Upper lobe of left lung (tissue), 6 donors: ENCODE results near the gene NOCT. TPM values are rescaled to one million over a fixed set of nuclear protein-coding genes. Genes with fewer than 3 reads are reported as not detected.

Source experiments
- ATAC-seq, 2 donors: fragments of 200-7000 bp; cut with Tn5 transposase; one replicate each; pipeline ENCODE4 v1.9.1; 2022; ENCODE audit warnings: mild to moderate bottlenecking in 2 of 2, moderate library complexity in 2 of 2; ENCODE audit not compliant: low FRiP score in 2 of 2
- DNase-seq, 2 donors: peaks; one replicate each; pipeline ENCODE4 v3.0.0-alpha.2; 2019 to 2020
- H3K27ac ChIP-seq, 4 donors: fragments of 200-600 bp; sonication (generic); one replicate each; pipeline ENCODE4 v1.5.1; 2016 to 2019
- H3K27me3 ChIP-seq, 4 donors: fragments of 200-600 bp; sonication (generic); one replicate each; pipeline ENCODE4 v1.5.1; 2017 to 2019
- H3K36me3 ChIP-seq, 4 donors: fragments of 200-600 bp; sonication (generic); one replicate each; pipeline ENCODE4 v1.5.1; 2016 to 2019
- H3K4me1 ChIP-seq, 4 donors: fragments of 200-600 bp; sonication (generic); one replicate each; pipeline ENCODE4 v1.5.1; 2018 to 2019
- H3K4me3 ChIP-seq, 4 donors: fragments of 200-600 bp; sonication (generic); one replicate each; pipeline ENCODE4 v1.5.1; 2017 to 2019; ENCODE audit warnings: mild to moderate bottlenecking in 2 of 4, moderate library complexity in 1 of 4
- H3K9me3 ChIP-seq, 4 donors: fragments of 200-600 bp; sonication (generic); one replicate each; pipeline ENCODE4 v1.5.1; 2018 to 2019
- EP300 ChIP-seq, 4 donors: sonication (generic); formaldehyde crosslinking; IDR thresholded peaks; one replicate each; pipeline ENCODE4 v1.5.1; 2017; ENCODE audit warnings: antibody characterized with exemption in 4 of 4, control low read depth in 2 of 4
- POLR2A ChIP-seq, 4 donors: fragments of 450-650 bp; IDR thresholded peaks; one replicate each; pipeline ENCODE4 v1.5.1; 2016 to 2017; ENCODE audit warnings: antibody characterized with exemption in 4 of 4, mild to moderate bottlenecking in 2 of 4
- POLR2AphosphoS5 ChIP-seq, 2 donors: sonication (generic); formaldehyde crosslinking; IDR thresholded peaks; one replicate each; pipeline ENCODE4 v1.5.1; 2017; ENCODE audit warnings: antibody characterized with exemption in 2 of 2
- WGBS, 2 donors: methylation state at CpG; one replicate each; pipeline ENCODE4 v1.1.5; 2017 to 2018; 5-methylcytosine and 5-hydroxymethylcytosine counted together
- small RNA-seq, 4 donors: library from RNA; depleted of rRNA; stranded (forward); fragments of <200 nt; gene quantifications; one replicate each; pipeline ENCODE3, GENCODE V24; 2016
- total RNA-seq, 6 donors: library from RNA; depleted of rRNA in 4 of 6; stranded (reverse); fragments of >200 nt in 4 of 6; gene quantifications; one replicate each; pipeline versions ENCODE4 v1.1.0 to v1.2.1, GENCODE V29; 2016 to 2021
- TF ChIP-seq, protein P1 (sequence below), 6 experiments: fragments of 450-650 bp in 4 of 6; fragments of 200-600 bp in 2 of 6; sonication (generic) in 2 of 6; IDR thresholded peaks; one replicate each; pipeline ENCODE4 v1.5.1; 2016 to 2019; ENCODE audit warnings: antibody characterized with exemption in 6 of 6
- donor health status: DM: no; HTN: no; CAD: no; lungs with moderate emphysema.
- donor health status: DM: no; HTN: yes; CAD: no; lungs with severe emphysema.

NOCT gene
- total RNA-seq, 6 donors from 2014 or later = 1.9 to 14.3 (median 4.7) TPM

DNA sequence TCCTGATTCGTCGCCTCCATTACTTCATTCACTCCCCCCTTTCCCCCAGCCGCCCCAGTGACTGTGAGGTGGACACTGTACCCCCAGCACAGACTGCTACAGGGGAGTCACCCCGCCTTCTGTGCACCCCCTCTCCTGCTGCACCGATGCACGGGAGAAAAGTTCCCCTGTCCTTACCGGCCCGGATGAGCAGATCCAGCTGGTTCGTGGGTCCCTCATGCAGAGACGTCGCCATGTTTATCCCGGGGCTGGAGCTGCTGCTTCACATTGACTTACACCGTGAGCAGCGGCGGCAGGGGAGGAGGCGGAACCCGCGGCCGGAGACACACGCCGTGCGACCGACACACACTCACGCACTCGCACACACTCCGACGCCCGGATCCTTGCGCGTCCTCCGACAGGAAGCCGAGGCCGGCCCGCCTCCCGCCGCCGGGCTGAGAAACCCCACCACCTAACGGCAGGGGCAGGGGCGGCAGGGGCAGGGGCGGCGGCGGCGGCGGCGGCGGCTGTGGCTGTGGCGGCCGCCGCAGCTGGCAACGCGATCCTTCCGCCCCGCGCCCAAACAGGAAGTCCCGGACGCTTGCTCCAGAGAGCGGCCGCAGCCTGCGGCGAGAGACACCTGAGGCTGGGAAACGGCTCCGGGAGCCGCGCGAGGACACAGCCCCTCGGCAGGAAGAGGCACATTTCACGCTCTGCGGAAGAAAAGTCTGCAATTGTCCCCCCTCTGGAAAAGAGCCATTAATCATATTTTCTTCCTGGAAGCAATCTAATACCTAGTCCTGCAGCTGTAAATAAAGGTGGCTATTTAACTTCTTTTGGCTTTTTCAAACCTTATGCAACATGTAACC lies 68.6 kb downstream of the NOCT start:
- DNase-seq (peak; percentile 94 to 97), ATAC-seq (peak; percentile 85 to 93)
- H3K4me3 ChIP-seq = peak overlapping the region; percentile 83 to 87 (median 85)
- TF ChIP-seq EP300 (IDR thresholded peaks at IDR 0.05) (no peak), POLR2AphosphoS5 (IDR thresholded peaks at IDR 0.05) (peak; percentile 58 to 82), POLR2A (IDR thresholded peaks at IDR 0.05) (peak in 3 of 4 donors; percentile 10 to 79 (median 52))
- TF ChIP-seq, protein P1, sequence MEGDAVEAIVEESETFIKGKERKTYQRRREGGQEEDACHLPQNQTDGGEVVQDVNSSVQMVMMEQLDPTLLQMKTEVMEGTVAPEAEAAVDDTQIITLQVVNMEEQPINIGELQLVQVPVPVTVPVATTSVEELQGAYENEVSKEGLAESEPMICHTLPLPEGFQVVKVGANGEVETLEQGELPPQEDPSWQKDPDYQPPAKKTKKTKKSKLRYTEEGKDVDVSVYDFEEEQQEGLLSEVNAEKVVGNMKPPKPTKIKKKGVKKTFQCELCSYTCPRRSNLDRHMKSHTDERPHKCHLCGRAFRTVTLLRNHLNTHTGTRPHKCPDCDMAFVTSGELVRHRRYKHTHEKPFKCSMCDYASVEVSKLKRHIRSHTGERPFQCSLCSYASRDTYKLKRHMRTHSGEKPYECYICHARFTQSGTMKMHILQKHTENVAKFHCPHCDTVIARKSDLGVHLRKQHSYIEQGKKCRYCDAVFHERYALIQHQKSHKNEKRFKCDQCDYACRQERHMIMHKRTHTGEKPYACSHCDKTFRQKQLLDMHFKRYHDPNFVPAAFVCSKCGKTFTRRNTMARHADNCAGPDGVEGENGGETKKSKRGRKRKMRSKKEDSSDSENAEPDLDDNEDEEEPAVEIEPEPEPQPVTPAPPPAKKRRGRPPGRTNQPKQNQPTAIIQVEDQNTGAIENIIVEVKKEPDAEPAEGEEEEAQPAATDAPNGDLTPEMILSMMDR (IDR thresholded peaks at IDR 0.05) = peak; percentile 20 to 65 (median 50)
- H3K27me3 ChIP-seq = no peaks in the 10 kb centered on the region
- peak overlapping the region; percentile 94 to 97 (median 95) for H3K27ac ChIP-seq
- H3K4me1 ChIP-seq = peaks cover 16 to 28% (median 23%) of the 10 kb centered on the region in 4 donors
- no peaks in the 10 kb centered on the region for H3K36me3 ChIP-seq
- WGBS, 2 donors = 0 to 2% methylated on average over 19 to 27 of the region's 68 CpGs
- no peaks in the 10 kb centered on the region for H3K9me3 ChIP-seq

DNA sequence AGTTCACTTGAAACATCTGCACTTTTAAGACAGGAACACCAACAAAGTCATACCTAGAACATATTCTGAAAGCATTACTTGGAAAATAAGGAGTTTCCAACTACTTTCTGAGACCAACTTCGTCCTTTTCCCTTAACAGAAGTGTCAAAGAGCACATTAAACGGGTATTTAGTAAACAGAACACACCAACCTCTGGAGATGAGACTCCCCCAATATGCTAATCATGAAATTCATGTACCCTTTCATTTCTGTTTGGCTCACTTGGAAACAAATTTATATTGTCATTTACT lies 69.2 kb downstream of the NOCT start:
- Histone ChIP-seq H3K4me3 (peak overlapping the region in 3 of 4 donors; percentile 83 to 87 (median 85)), H3K27me3 (no peaks in the 10 kb centered on the region), H3K36me3 (no peaks in the 10 kb centered on the region), H3K4me1 (peaks cover 16 to 28% (median 23%) of the 10 kb centered on the region in 4 donors), H3K27ac (peak overlapping the region; percentile 94 to 97 (median 95)), H3K9me3 (no peaks in the 10 kb centered on the region)
- no peak for ATAC-seq
- no peak for DNase-seq
- WGBS, 2 donors = 3 to 4% methylated on average over 2 of the region's 2 CpGs
- TF ChIP-seq, protein P1 (IDR thresholded peaks at IDR 0.05) = no peak
- TF ChIP-seq EP300 (IDR thresholded peaks at IDR 0.05) = no peak
- TF ChIP-seq POLR2AphosphoS5 (IDR thresholded peaks at IDR 0.05) = no peak
- TF ChIP-seq POLR2A (IDR thresholded peaks at IDR 0.05) = no peak

DNA sequence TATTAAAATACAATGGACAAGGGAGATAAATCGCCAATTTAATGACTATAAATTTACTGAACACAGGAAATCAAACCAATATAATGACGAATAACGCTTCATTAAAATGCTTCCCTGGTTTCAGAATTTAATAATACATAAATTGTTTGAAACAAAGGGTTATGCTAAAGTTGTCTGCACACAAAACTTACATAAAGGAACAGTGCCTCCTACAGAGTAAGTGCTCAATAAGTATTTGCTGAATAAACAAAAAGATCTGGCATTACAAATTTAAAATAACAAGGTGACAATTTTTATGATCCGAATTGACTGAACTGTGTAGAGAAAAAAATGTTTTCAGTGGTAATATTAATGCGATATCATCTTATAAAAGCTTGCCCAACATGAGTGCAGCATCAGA lies 69.6 kb downstream of the NOCT start:
- WGBS, 2 donors = 39 to 43% methylated on average over 5 of the region's 5 CpGs
- no peak for DNase-seq
- H3K4me3 ChIP-seq = peak overlapping the region in 3 of 4 donors; percentile 83 to 87 (median 85)

DNA sequence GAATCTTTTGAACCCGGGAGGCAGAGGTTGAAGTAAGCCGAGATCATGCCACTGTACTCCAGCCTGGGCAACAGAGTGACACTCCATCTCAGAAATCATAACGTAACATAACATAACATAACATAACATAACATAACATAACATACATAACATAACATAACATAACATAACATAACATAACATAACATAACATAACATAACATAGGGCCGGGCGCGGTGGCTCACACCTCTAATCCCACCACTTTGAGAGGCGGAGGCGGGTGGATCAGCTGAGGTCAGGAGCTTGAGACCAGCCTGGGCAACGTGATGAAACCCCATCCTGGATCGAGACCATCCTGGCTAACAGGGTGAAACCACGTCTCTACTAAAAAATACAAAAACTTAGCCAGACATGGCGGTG lies 76.7 kb downstream of the NOCT start:
- Histone ChIP-seq H3K36me3 (peaks cover 0 to 11% (median 0%) of the 10 kb centered on the region in 4 donors), H3K9me3 (no peaks in the 10 kb centered on the region), H3K27me3 (no peaks in the 10 kb centered on the region), H3K27ac (no peak overlapping the region), H3K4me1 (no peaks in the 10 kb centered on the region), H3K4me3 (no peak overlapping the region)
- no peak for ATAC-seq
- TF ChIP-seq POLR2AphosphoS5 (IDR thresholded peaks at IDR 0.05) (no peak), POLR2A (IDR thresholded peaks at IDR 0.05) (no peak), EP300 (IDR thresholded peaks at IDR 0.05) (no peak)
- TF ChIP-seq, protein P1 (IDR thresholded peaks at IDR 0.05) = no peak
- 78 to 87% methylated on average over 12 of the region's 12 CpGs for WGBS, 2 donors
- no peak for DNase-seq

More for the DNA sequence above, 69.6 kb downstream of the NOCT start:
- no peak for TF ChIP-seq POLR2AphosphoS5 (IDR thresholded peaks at IDR 0.05)
- TF ChIP-seq, protein P1 (IDR thresholded peaks at IDR 0.05) = peak in 2 of 6 experiments; percentile 7 to 10
- ATAC-seq = no peak
- Histone ChIP-seq H3K36me3 (no peaks in the 10 kb centered on the region), H3K27ac (peak overlapping the region; percentile 94 to 97 (median 95)), H3K4me1 (peaks cover 16 to 28% (median 23%) of the 10 kb centered on the region in 4 donors), H3K9me3 (no peaks in the 10 kb centered on the region), H3K27me3 (no peaks in the 10 kb centered on the region)

Small RNA genes lying within 50 kb of the gene (small RNA-seq; reads per million reads assigned to genes)
- gene RNU6-531P = 0 reads per million in 4 donors

Other genes with a start within 250 kb of the NOCT start
- 10 to 100 TPM; 34.5 to 87.0 (median 39.1) TPM for gene ELF2, start 161.4 kb downstream of the NOCT start, total RNA-seq